ENCODE data around the gene SLC8A1. TPM values are rescaled to one million over a fixed set of nuclear protein-coding genes. Genes with fewer than 3 reads are reported as not detected.

Gene SLC8A1
- total RNA-seq, 1 donor from 2014 or later: 5.6 TPM

DNA sequence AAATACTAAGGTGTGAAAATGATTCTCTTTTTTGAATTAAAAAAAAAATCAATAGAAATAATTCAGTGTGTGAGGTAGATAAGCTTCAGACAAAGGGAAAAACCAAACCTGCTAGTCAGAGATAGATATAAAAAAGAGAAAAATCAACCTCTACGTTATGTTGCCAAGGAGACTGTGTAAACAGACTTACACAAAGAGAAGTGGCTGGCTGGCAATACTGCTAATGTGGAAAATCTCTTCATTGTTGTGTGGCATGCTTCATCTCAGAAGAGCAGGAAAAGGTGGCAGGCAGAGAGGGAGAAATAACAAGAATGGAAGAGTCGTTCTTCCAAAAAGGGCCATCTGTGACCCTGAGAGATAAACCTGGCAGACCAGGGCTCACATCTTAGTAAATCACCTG, 200.8 kb downstream of the SLC8A1 start:
- no peaks in the 10 kb centered on the region for H3K9me3 ChIP-seq
- TF ChIP-seq, protein P1, sequence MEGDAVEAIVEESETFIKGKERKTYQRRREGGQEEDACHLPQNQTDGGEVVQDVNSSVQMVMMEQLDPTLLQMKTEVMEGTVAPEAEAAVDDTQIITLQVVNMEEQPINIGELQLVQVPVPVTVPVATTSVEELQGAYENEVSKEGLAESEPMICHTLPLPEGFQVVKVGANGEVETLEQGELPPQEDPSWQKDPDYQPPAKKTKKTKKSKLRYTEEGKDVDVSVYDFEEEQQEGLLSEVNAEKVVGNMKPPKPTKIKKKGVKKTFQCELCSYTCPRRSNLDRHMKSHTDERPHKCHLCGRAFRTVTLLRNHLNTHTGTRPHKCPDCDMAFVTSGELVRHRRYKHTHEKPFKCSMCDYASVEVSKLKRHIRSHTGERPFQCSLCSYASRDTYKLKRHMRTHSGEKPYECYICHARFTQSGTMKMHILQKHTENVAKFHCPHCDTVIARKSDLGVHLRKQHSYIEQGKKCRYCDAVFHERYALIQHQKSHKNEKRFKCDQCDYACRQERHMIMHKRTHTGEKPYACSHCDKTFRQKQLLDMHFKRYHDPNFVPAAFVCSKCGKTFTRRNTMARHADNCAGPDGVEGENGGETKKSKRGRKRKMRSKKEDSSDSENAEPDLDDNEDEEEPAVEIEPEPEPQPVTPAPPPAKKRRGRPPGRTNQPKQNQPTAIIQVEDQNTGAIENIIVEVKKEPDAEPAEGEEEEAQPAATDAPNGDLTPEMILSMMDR (IDR thresholded peaks at IDR 0.05): no peak
- no peak overlapping the region for H3K27ac ChIP-seq
- H3K27me3 ChIP-seq: no peaks in the 10 kb centered on the region
- no peak for DNase-seq (ENCODE audit: low spot score in 2 of 2)
- intact Hi-C loops (cut with DNase I): no loop called here
- H3K36me3 ChIP-seq: no peaks in the 10 kb centered on the region
- no peak overlapping the region for H3K4me3 ChIP-seq
- H3K4me1 ChIP-seq: no peaks in the 10 kb centered on the region

DNA sequence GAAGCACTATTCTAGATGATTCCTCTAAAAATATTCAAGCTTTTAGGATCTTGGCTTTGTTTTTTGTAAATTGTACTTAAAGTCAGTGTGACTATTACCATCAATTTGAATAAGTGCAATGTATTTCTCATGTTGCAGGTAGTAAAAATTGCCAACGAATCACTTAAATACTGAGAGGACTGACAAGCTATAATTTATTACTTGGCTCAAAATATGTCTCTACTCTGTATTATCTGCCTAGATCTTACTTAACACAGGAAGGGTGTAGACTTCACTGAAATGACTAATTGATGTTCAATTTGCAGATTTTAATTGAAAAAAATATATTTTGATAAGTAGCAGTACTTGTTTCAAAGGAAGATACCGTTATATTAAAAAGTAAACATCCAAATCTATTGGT, 202.3 kb downstream of the SLC8A1 start:
- no peak for DNase-seq (ENCODE audit: low spot score in 2 of 2)
- Histone ChIP-seq H3K27ac (no peak overlapping the region), H3K36me3 (no peaks in the 10 kb centered on the region), H3K4me1 (no peaks in the 10 kb centered on the region), H3K27me3 (no peaks in the 10 kb centered on the region), H3K4me3 (no peak overlapping the region), H3K9me3 (no peaks in the 10 kb centered on the region)
- TF ChIP-seq, protein P1 (IDR thresholded peaks at IDR 0.05): no peak
- intact Hi-C loops (cut with DNase I): loop anchor here (10.0 kb wide), 1 partner anchor 305 kb away; no protein-coding TSS in a partner anchor

DNA sequence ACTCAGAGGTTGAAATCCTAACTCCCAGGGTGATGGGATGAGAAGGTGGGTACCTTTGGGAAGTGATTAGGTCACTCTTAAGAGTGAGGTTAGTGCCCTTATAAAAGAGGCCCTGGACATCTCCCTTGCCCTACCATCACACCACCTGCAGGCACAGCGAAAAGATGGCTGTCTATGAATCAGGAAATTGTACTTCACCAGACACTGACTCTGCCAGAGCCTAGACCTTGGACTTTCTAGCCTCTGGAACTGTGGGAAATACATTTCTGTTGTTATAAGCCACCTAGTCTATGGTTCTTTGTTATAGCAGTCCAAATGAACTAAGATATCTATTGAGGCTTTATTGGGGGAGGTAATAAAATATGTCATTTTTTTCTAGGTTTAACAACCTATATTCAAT, 203.6 kb downstream of the SLC8A1 start:
- Histone ChIP-seq H3K4me3 (no peak overlapping the region), H3K9me3 (no peaks in the 10 kb centered on the region), H3K27me3 (no peaks in the 10 kb centered on the region), H3K36me3 (no peaks in the 10 kb centered on the region), H3K27ac (no peak overlapping the region), H3K4me1 (peaks cover 0 to 8% of the 10 kb centered on the region in 2 donors)
- intact Hi-C loops (cut with DNase I): loop anchor here (10.0 kb wide), 1 partner anchor 307 kb away; no protein-coding TSS in a partner anchor
- TF ChIP-seq, protein P1 (IDR thresholded peaks at IDR 0.05): no peak
- no peak for DNase-seq (ENCODE audit: low spot score in 2 of 2)

DNA sequence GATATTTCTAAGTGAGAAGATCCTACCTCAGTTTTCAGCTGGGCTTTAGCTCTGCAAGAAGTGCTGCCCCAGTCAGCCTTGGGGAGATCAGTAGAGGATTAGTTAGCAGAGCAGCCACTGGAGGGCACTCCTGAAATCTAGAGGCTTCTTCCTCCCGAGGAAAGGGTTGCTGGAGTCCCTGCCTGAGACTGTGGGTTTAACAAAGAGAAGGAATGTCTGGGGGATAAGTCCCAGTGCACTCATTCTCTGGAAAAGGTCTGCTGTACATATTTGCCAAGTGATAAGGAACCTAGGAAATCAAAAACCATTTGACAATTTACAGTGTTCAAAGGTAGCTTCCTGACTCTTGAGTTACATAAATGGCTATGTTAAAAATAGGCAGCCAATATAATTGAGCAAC, 207.2 kb downstream of the SLC8A1 start:
- intact Hi-C loops (cut with DNase I): loop anchor here (2.0 to 10.0 kb wide), 3 partner anchors 38 to 310 kb away; no protein-coding TSS in a partner anchor

DNA sequence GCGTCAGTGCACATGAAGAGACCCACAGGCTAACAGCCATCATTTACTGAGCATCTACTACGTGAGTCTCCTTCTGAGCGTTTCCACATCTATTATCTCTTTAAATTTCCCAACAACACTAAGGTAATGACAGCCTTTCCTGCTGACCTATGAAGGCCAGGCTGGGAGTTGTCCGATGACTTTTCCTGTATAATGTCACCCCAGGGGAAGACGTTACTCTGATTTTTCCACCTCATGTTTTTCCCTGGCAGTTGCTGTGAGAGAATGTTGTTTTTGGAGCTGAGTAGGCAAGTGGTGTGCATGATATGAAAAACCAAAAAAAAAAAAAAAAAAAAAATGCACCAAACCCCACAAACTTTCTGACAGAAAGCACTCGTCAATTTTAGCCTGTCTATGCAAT, 207.6 kb downstream of the SLC8A1 start:
- H3K4me3 ChIP-seq: no peak overlapping the region
- TF ChIP-seq, protein P1 (IDR thresholded peaks at IDR 0.05): no peak
- no peaks in the 10 kb centered on the region for H3K36me3 ChIP-seq
- no peak overlapping the region for H3K27ac ChIP-seq
- no peaks in the 10 kb centered on the region for H3K27me3 ChIP-seq
- DNase-seq (ENCODE audit: low spot score in 2 of 2): no peak
- no peaks in the 10 kb centered on the region for H3K9me3 ChIP-seq
- peaks cover 0 to 13% of the 10 kb centered on the region in 2 donors for H3K4me1 ChIP-seq
- intact Hi-C loops (cut with DNase I): loop anchor here (2.0 to 10.0 kb wide), 3 partner anchors 38 to 311 kb away; no protein-coding TSS in a partner anchor

More for the DNA sequence above, 207.2 kb downstream of the SLC8A1 start:
- DNase-seq (ENCODE audit: low spot score in 2 of 2): peak in 1 of 2 donors; percentile 70
- TF ChIP-seq, protein P1 (IDR thresholded peaks at IDR 0.05): peak; percentile 26 to 57 (median 53)
- H3K27ac ChIP-seq: peak overlapping the region in 1 of 2 donors; percentile 34
- H3K4me3 ChIP-seq: no peak overlapping the region
- H3K9me3 ChIP-seq: no peaks in the 10 kb centered on the region
- H3K27me3 ChIP-seq: no peaks in the 10 kb centered on the region
- H3K36me3 ChIP-seq: no peaks in the 10 kb centered on the region
- H3K4me1 ChIP-seq: peaks cover 0 to 12% of the 10 kb centered on the region in 2 donors
